Fibroblast of gingiva (primary cell): Measurements from ENCODE around the gene CIAO3.

ENCODE experiments used
- DNase-seq: peaks from one replicate; pipeline ENCODE4 v3.0.0-alpha.2; 2011; ENCODE audit warnings: low read depth

The CIAO3 gene

DNA sequence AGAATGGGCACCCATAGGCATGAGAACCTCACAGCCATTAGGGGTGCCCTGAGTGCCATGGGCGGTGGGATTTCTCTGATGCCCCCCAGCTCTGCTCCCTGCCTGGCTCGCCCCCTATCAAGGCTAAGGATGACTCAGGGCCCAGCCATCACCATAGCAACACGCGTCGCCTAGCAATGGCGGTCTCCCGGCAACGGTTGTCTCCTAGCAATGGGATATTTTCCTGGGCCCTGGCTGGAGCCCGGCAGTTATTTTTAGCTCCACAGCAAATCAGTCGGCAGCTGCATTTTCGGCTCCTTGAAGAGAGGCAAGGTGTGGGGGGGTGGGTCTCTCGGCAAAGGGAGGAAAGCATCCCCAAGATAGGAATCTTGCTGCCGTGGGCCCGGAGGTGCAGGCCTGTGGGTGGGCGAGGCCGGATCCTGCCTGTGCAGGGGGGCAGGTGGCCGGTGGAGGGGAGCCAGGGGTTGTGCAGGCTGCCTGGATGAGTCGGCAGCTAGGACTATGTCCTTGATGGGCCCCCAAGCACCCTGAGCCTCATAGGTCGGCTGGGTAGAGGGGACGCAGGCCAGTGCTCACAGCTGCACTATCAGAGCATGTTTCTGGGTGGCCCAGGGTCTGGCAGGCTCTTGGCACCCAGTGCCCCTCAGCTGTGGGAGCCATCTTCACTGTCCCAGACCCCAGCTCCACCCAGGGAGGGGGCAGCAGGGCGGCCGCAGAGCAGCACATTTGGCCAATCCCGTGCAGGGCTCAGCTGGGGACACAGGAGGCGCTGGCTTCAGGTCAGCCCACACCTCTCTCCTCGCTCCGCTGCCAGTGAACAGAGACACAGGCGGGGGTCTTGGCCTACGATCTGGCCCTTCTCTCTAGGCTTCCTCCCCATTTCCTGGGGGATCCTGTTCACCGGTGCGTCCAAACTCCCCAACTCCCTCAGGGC lies 31.0 kb downstream of the CIAO3 start:
- peak; percentile 70 for DNase-seq

DNA sequence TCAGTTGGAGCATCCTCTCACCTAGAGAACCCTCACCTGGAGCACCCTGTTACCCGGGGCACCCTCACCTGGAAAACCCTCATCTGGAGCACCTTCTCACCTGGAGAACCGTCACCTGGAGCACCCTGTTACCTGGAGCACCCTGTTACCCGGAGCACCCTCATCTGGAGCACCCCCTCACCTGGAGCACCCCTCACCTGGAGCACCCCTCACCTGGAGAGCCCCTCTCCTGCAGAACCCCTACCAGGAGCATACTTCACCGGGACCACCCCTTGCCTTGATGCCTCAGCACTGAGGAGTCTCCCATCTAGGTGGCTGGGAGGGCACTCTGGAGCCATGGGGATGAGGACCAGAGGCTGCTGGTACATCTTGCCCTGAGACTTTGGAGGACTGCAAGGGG lies 31.8 kb downstream of the CIAO3 start:
- DNase-seq: no peak

DNA sequence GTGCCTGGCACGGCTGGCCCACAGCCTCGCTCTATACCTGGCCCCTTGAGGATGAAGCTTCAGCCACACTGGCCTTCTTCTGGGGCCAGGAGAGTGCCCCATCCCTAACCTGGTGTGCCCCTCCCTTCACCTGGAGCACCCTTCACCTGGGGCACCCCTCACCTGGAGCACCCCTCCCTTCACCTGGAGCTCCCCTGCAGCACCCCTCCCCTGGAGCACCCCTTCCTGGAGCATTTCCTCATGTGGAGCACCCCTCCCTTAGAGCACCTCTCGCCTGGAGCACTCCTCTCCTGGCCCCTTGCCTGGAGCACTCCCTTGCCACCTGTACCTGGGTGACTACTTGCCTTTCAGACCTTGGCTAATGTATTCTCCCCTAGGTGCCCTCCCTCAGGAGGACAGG lies 32.8 kb downstream of the CIAO3 start:
- no peak for DNase-seq

DNA sequence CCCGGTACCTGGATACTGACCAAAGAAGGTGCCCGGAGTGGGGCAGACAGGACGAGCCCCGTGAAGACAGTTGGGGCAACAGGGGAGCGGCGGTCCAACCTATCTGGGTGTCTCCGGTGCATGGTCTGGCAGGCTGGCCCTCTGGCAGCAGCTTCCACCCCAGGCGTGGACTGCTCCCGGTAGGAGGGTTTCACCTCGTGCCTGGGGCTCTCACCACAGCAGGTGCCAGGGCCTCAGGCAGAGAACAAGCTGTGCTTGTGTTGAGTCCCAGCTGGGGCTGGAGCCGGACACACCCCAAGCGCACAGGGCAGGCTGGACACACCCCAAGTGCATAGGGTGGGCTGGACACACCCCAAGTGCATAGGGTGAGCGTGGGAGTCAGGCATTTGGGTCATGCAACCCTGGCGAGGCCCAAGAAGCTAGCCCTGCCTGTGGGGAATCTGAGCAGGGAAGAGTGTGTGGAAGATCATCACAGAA lies 33.7 kb downstream of the CIAO3 start:
- DNase-seq: no peak

DNA sequence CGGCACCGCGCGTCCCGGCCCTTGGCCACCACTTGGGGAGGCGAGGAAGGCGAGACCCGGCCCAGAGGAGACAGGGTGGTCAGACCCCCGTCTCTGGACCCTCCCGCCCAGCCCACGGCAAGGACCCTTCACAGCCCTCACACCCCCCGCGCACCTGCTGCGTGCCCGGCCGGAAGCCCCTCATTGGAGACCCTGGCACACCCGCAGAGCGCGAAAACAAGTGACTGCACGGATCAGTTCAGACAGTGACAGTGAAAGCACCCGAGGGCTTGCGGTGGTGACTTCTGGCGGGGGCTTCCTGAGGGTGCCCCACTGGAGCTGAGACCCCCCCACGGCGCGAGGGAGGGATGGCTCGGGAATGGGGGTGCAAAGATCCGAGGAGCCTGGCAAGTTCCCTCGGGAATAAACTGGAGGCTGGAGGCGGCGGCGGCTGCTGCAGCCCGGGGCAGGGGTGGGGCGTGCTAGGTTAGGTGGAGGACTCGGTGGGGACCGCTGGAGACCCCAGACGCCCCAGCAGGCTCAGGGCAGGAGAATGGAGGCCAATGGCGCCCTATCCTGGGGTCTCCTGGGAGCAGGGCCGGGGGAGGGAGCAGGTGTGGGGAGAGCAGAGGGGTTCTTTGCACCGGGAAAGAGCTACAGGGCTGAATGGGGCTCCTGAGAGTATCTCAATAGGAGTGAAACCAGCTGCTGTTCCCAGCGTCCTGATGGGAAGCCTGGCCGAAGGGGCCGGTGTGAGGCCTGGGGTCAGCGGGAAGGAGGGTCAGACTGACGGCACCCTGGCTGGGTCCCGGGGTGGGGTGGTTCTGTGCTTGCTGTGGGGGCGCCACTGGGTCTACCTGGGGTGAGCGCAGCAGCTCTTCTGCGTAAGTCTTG lies 34.4 kb downstream of the CIAO3 start:
- no peak for DNase-seq

DNA sequence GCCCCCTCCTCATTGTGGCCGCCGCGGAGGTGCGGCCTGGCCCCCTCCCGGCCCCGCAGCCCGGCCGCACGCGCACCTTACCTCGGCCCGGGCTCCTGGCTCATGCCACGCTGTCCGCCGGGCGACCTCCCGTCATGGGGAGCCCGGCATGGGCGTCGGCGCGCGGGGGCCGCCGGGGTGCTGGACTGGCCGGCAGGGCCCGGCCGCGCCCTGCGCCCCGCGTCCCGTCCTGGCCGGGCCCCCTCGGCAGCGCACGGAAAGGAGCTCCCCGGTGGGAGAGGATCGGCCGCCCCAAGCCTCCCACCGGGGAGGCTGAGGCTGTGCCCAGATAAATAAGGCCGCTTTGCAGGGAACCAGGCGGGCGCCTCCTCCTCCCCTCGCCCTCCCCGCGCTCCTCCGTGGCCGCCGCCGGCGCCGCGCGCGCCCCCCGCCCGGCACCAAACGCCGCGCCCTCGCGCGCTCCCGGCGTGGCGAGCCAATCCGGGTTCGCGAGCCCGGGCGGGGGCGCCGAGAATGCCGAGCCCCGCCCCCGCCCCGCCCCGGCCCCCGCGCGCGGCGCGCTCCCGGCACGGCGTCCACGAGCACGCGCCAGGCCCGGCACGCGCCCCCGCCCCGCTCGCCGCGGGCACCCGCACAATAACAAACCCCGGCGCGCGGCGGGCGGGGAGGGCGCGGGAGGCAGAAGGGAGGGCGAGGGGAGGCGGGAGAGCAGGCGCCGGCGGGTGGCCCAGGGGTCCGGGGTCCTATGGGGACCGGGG lies 35.2 kb downstream of the CIAO3 start, which contains the start of gene FBXL16:
FBXL16 (minus strand) TSS at position 371 of the 758 bp plus-strand sequence. CDS start 8,396 bp downstream, outside the sequence.
- no peak for DNase-seq

DNA sequence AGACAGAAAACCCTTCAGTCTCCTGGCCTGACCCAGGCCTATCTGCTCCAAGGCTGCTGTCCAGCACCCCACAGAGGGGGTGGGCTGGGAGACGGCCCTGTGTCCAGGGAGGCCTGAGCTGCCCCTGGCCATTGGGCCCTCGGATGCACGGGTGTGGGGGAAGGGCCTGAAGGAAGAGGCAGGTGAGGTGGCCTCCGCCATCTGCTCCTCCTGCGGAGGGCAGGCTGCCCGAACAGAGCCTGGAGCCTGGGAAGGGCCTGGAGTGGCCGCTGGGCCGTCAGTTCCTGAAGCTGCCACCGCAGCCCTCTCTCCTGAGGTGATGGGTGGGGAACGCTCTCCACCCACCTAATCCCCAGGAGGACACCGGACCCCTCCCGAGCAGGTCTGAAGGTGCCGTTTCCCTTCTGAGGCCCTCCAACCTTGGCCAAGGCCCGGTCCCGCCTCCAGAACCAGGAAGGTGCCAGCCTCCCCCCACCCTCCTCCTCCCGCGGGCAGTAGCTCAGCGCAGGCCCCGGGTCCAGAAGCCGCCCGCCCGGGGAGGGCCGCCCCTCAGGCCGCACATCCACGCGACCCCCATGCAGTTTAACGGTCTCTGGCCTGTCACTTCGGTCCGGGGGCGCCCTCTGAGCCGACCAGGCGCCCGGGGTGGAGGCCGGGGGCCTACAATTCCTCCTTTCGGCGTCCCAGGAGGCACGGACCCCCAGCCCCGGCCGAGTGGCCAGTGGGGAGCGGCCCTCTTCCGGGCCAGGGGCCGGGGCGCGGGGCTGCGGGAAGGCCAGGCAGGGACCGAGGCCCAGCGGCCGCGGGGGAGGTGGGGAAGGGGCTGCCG lies 36.0 kb downstream of the CIAO3 start:
- DNase-seq: no peak

DNA sequence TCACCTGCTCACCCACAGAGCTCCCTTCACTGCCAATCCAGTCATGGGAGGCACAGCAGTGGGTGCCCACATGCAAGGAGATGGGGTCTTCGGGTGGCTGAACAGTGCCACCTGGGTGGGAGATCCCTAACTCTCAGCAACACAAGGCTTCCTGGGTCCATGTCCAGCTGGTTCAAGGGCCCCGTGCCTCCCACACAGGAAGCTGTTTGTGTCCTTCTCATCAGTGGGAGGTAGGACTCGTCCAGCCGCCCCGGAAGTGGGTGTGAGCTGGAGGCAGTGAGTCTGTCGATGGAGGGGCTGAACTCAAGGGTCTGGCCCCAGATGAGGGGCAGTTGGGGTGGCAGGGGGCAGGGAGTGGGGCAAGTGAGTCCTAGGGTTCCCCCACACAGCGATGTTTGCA lies 36.8 kb downstream of the CIAO3 start:
- no peak for DNase-seq

DNA sequence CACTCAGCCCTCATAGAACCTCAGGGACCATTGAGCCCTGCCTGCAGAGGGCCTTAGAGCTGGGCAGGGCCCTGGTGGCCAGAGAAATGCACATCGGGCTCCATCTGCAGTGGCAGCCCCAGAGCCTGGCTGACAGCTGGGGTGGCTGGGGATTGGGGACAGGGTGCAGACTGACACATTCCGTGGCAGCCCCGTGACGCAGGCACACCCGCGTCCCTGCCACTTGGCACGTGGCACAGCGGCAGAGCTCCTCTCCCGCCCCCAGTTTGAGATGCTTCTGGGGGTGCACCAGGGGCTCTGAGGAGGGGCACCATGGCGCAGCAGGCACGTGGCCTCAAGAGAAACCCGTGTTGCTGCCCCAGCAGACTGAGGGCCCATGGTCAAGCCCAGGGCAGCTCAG lies 37.4 kb downstream of the CIAO3 start:
- no peak for DNase-seq

DNA sequence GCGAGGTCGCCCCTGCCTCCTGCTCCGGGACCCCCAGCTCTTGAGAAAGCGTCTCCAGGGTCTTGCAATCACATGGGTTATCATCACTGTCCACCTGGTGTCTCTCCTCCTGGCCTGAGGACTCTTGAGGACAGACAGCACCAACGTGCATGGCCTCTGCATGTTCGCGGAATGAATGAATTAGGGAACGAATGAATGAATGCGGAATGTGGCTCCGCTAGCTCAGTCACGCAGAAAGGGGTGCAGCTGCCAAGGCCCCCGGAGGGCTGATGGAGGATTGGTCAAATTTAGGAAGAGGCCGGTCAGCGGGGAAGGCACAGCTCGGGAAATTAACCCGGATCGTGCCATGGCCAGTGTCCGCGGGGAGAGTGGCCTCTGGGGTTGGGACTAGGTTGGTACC lies 38.5 kb downstream of the CIAO3 start:
- DNase-seq: no peak

DNA sequence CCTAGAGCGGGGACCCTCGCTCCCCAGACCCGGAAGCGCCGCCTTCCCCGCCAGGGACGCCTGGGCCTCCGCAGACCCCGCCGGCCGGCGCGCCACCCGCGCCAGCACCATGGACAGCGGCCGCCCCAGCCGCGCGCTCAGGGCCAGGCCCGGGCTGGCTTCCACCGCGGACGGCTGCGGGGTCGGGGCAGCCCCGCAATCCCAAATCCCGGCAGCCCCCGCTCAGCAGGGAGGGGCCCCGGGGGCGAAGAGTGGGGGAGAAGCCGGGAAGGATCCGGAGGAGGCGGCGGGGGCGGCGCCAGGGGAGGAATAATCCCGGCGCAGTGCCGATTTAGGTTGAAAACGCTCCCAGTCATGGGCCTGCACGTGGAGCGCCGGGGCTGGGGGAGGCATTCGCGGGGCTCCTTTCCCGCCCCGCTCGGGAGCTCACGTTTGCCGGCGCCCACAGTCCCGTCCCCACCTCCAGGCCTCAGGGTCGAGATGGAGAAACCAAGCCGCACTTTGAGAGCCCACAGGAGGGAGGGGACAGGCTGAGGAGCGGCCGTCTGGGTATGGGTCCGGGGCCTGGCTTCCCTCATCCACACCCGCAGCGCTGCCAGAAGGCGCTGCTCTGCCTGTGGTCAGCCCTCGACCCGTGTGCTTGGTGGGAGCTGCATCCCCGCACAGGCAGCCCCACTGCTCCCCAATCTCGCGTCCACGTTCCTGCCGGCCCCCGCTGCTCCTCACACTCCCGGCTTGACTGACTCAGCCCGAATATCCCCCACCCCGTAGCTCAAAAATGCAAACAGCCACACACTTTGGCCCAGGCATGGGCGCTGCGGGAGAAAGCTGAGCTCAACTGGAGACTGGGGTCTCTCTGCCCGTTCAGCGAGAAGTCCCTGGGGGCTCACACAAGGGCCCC lies 39.9 kb downstream of the CIAO3 start:
- DNase-seq: no peak

DNA sequence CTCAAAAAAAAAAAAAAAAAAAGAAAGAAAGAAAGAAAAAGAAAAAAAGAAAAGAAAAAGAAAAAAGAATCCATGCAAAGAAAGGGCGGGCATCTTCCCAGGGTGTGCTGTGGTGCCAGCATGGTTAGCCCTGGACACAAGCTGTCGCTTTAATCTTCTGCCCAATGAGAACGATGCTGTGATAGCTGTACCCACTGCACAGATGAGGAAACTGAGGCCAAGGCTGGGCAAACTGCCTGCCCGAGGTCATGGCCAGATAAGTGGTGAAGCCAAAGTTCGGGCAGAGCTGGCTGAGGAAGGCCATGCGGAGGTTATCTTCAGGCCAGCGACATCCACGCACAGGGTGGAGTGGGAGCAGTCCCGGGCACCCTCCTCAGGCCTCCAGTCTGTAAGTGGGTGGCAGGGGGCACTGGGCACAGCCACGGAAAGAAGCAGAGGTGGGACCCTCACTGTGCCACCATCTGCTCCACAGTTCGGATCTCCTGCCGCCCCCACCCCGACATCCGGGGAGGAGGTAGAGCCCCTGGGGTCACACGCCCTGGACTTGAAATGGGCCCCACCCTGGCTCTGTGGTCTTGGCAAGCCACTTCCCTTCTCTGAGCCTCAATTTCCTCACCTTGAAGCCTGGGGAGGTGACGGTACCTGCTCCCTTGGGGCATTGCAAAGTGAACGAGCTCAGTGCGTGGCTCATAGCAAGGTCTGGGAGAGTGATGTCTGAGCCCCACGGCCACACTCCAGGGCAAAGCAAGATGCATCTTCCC lies 41.7 kb downstream of the CIAO3 start:
- no peak for DNase-seq

DNA sequence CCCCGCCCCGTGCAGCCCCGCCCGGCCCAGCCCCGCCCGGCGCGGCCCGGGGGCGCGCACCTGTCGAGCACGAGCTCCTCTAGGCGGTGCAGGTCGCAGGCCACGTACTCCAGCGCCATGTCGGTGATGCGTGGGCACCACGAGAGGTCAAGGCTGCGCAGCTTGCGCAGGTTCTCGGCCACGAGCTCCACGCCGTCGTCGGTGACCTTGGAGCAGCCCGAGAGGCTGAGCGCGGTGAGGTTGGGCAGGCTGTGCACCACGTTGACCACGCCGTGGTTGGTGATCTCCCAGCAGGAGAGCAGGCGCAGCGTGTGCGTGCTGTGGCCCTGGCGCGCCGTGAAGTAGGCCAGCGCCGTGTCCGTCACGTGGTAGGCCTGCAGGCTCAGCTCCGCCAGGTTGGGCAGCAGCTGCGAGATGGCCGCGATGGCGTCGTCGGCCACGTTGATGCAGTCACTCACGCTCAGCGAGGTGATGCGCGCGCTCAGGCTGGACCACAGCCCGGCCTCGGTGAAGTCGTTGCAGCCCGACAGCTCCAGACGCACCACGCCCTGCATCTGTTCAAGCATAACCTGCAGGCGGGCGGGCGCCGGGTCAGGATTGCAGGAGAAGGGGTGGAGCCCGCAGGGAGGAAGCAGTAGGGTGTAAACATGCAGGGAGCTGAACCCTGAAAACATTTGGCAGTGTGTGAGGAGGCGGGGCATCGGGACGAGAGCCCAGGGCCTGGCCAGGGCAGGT lies 45.3 kb downstream of the CIAO3 start:
- no peak for DNase-seq

DNA sequence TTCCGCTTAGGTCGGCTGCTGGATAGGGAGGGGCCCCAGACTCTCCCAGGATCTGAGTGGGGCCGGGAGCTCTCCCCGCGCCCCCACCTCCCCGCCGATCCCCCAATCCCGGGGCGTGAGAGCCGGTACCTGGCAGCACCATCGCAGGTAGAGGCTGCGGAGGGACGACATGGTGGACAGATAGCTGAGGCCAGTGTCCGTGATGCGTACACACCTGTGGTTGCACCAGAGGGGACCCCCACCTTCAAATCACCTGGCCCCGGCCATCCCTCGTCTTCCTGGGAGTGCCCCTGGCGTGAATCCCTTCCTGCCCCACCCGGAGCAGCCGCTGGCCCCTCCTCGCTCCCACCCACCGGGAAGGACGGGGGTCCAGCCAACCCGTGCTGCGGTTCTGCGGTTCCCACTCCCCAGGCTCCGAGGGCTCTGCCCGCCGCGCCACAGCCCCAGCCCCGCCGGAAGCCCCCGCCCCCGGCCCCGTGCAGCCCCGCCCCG lies 45.9 kb downstream of the CIAO3 start:
- no peak for DNase-seq

DNA sequence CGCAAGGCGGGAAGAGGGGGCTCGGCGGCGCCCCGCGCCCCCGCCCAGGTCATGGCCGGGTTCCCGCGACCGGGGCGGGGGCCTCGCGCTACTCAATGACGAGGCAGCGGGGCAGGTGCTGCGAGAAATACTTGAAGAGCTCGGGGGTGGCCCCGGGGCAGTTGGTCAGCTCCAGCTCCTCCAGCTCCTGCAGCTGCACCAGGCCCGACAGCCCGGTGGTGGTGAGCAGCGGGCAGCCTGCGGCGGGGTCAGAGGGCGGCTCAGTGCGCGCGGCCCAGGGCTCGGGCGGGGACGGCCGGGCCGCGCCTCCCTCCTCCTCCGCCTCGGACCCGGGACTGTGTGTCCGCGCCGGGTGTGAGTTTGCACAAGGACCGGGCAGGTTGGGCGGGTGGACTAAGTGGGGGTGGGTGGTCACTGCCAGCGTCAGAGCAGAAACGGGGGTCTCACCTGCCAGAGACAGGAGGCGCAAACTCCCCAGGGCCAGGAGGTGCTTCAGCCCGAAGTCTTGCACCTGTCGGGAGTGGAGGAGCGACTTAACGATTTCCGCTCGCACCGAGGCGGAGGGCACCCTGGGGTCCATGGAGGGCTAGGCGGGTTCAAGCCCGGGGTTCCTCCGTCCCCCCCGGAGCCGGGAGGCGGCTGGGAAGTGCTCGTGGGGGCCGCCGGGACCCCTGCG lies 46.5 kb downstream of the CIAO3 start:
- DNase-seq: no peak

DNA sequence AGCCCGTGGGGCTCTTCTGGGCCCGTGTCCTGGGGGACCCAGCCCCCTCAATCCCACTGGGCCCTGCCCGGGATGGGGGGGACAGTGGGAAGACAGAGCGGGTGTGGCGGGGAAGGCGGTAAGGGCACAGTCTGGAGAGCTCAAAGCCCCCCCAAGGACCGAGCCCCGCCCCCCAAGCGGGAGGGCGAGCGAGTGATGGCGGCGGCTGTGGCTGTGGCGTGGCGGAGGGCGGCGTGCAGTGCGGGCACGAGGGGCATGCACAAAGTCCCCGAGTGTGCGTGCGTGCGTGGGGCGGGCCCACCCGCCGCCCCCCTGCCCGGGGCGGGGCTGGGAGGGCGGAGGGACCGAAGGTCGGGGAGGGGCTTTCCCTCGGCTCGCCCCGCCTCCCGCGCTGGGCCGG lies 47.0 kb downstream of the CIAO3 start:
- no peak for DNase-seq

DNA sequence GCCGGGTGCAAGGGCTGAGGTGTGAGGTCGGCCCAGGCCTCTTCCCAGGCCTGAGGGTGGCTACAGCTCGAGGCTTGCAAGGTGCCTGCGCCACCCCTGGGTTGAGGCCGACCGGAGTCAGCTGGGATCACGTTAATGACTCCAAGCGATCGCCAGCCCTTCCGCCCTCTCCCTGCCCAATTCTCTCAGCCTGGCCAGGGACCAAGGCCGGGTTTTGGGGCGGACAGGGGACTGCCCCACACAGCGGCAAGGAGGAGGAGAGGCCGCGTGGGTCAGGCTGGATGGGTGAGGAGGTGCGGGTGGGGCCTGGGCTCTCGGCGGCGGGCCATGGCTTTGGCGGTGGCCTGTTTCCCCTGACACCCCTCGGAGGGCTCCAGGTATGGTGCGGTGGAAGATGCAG lies 47.4 kb downstream of the CIAO3 start:
- DNase-seq: no peak
